ENCODE results near the gene MRM2.

DNA sequence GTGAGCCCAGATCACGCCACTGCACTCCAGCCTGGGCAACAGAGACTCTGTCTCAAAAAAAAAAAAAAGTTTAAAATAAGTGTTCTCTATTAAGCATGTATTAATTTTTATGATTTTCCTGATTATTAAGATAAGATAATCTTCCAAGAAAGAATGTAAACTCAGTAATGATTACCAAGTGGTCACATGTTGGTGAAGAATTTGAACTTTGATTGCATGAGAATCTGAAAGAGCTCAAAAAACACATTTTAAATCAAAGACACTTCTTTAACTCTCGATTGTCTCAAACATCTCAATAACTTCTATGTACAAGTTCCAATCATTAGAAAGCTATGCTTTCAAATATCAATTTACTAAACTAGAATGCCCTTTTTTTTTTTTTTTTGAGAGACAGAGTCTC lies 38.4 kb upstream of the MRM2 start:
- TF ChIP-seq, protein P1, sequence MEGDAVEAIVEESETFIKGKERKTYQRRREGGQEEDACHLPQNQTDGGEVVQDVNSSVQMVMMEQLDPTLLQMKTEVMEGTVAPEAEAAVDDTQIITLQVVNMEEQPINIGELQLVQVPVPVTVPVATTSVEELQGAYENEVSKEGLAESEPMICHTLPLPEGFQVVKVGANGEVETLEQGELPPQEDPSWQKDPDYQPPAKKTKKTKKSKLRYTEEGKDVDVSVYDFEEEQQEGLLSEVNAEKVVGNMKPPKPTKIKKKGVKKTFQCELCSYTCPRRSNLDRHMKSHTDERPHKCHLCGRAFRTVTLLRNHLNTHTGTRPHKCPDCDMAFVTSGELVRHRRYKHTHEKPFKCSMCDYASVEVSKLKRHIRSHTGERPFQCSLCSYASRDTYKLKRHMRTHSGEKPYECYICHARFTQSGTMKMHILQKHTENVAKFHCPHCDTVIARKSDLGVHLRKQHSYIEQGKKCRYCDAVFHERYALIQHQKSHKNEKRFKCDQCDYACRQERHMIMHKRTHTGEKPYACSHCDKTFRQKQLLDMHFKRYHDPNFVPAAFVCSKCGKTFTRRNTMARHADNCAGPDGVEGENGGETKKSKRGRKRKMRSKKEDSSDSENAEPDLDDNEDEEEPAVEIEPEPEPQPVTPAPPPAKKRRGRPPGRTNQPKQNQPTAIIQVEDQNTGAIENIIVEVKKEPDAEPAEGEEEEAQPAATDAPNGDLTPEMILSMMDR (IDR thresholded peaks at IDR 0.05), result no peak
- no peak for TF ChIP-seq POLR2A (IDR thresholded peaks at IDR 0.05)

Data from uterus (tissue), 2 donors.